Upper lobe of left lung (tissue), 4 donors: ENCODE results near the gene JPT2.

Experiments used
- EP300 ChIP-seq, 4 donors: sonication (generic); formaldehyde crosslinking; IDR thresholded peaks; one replicate each; pipeline ENCODE4 v1.5.1; 2017; ENCODE audit warnings: antibody characterized with exemption in 4 of 4, control low read depth in 2 of 4
- POLR2A ChIP-seq, 4 donors: fragments of 450-650 bp; IDR thresholded peaks; one replicate each; pipeline ENCODE4 v1.5.1; 2016 to 2017; ENCODE audit warnings: antibody characterized with exemption in 4 of 4, mild to moderate bottlenecking in 2 of 4
- POLR2AphosphoS5 ChIP-seq, 2 donors: sonication (generic); formaldehyde crosslinking; IDR thresholded peaks; one replicate each; pipeline ENCODE4 v1.5.1; 2017; ENCODE audit warnings: antibody characterized with exemption in 2 of 2
- TF ChIP-seq, protein P1 (sequence below), 6 experiments: fragments of 450-650 bp in 4 of 6; fragments of 200-600 bp in 2 of 6; sonication (generic) in 2 of 6; IDR thresholded peaks; one replicate each; pipeline ENCODE4 v1.5.1; 2016 to 2019; ENCODE audit warnings: antibody characterized with exemption in 6 of 6

DNA sequence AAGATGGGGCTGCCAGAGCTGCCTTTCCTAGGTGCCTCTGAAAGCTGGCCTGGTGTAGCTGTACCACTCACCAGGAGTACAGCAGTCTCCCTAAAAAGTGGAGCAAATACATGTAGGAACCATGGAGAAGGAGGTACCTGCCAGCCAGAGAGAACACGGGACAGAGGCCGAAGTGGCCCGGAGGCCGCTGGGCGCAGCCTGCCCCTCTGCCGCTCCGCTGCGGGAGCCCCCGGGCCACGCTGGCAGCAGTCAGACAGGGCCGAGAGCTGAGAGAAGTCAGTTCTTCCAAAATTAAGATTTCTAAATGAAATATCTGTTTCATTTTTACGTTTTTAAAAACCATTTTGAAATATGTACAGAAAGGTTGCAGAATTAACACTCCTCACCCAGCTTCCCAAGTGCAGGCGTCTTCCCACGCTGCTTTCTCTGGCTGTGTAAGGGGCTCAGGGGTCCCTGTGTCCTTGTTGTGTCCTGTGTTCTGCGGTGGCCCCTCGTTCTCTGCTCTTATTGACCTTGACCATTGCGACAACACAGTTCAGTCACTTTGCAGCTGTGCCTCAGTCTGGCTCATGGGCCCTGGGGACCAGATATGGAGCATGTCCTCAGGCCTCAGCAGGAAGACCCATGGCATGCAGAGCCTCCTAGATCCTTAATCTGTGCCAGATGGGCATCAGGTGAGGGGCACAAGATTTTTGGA, 32.9 kb downstream of the JPT2 start:
- TF ChIP-seq, protein P1, sequence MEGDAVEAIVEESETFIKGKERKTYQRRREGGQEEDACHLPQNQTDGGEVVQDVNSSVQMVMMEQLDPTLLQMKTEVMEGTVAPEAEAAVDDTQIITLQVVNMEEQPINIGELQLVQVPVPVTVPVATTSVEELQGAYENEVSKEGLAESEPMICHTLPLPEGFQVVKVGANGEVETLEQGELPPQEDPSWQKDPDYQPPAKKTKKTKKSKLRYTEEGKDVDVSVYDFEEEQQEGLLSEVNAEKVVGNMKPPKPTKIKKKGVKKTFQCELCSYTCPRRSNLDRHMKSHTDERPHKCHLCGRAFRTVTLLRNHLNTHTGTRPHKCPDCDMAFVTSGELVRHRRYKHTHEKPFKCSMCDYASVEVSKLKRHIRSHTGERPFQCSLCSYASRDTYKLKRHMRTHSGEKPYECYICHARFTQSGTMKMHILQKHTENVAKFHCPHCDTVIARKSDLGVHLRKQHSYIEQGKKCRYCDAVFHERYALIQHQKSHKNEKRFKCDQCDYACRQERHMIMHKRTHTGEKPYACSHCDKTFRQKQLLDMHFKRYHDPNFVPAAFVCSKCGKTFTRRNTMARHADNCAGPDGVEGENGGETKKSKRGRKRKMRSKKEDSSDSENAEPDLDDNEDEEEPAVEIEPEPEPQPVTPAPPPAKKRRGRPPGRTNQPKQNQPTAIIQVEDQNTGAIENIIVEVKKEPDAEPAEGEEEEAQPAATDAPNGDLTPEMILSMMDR (IDR thresholded peaks at IDR 0.05): no peak
- no peak for TF ChIP-seq POLR2A (IDR thresholded peaks at IDR 0.05)
- no peak for TF ChIP-seq EP300 (IDR thresholded peaks at IDR 0.05)
- TF ChIP-seq POLR2AphosphoS5 (IDR thresholded peaks at IDR 0.05): no peak
